ENCODE measurements around the gene KIFAP3.

GRCh38 chr1:170032531-170033280 is 41.8 kb downstream of the KIFAP3 start:
- TF ChIP-seq ZNF274 (IDR thresholded peaks at IDR 0.05; ENCODE audit: low read depth, low read length) = no peak
- no peak for TF ChIP-seq YY1 (IDR thresholded peaks at IDR 0.05; ENCODE audit: insufficient read depth, insufficient read length)
- TF ChIP-seq SUZ12 (IDR thresholded peaks at IDR 0.05; ENCODE audit: extremely low read depth, insufficient read depth, insufficient read length) = no peak

All from NT2/D1 (cell line).